HEK293 (cell line): Measurements from ENCODE around the gene MRPL47.

ENCODE experiments used
- CTCF ChIP-seq: fragments of 450-650 bp; formaldehyde crosslinking; IDR thresholded peaks from 2 replicates; pipeline ENCODE4 v1.5.1; 2016; ENCODE audit warnings: missing biosample characterization, missing genetic modification characterization
- KLF10 ChIP-seq: fragments of 450-650 bp; IDR thresholded peaks from 2 replicates; pipeline ENCODE4 v1.5.1; 2018; ENCODE audit warnings: missing biosample characterization, mild to moderate bottlenecking, missing genetic modification characterization
- MEIS1 ChIP-seq: sonication (generic); formaldehyde crosslinking; IDR thresholded peaks from 2 replicates; pipeline ENCODE4 v1.8.1; 2022; ENCODE audit warnings: missing genetic modification reagents, mild to moderate bottlenecking, borderline replicate concordance
- PRDM6 ChIP-seq: fragments of 450-650 bp; formaldehyde crosslinking; IDR thresholded peaks from 2 replicates; pipeline ENCODE4 v1.5.1; 2017; ENCODE audit warnings: missing biosample characterization, missing genetic modification characterization
- RBAK ChIP-seq: fragments of 450-650 bp; formaldehyde crosslinking; IDR thresholded peaks from 2 replicates; pipeline ENCODE4 v1.5.1; 2016; ENCODE audit warnings: missing biosample characterization, missing genetic modification characterization
- ZBTB17 ChIP-seq: fragments of 450-650 bp; formaldehyde crosslinking; IDR thresholded peaks from 2 replicates; pipeline ENCODE4 v1.5.1; 2016; ENCODE audit warnings: missing biosample characterization, missing genetic modification characterization
- ZNF140 ChIP-seq: fragments of 450-650 bp; formaldehyde crosslinking; IDR thresholded peaks from 2 replicates; pipeline ENCODE4 v1.5.1; 2016; ENCODE audit warnings: missing biosample characterization, missing genetic modification characterization
- ZNF169 ChIP-seq: fragments of 450-650 bp; formaldehyde crosslinking; IDR thresholded peaks from 2 replicates; pipeline ENCODE4 v1.5.1; 2016; ENCODE audit warnings: missing biosample characterization, missing genetic modification characterization
- ZNF239 ChIP-seq: fragments of 450-650 bp; formaldehyde crosslinking; IDR thresholded peaks from 2 replicates; pipeline ENCODE4 v1.5.1; 2016; ENCODE audit warnings: missing biosample characterization, missing genetic modification characterization
- ZNF302 ChIP-seq: fragments of 450-650 bp; formaldehyde crosslinking; IDR thresholded peaks from 2 replicates; pipeline ENCODE4 v1.5.1; 2016; ENCODE audit warnings: missing biosample characterization, missing genetic modification characterization, low read depth
- ZNF596 ChIP-seq: fragments of 450-650 bp; IDR thresholded peaks from 2 replicates; pipeline ENCODE4 v1.5.0; 2018; ENCODE audit warnings: missing biosample characterization, mild to moderate bottlenecking, missing genetic modification characterization, moderate library complexity
- ZNF707 ChIP-seq: fragments of 450-650 bp; formaldehyde crosslinking; IDR thresholded peaks from 2 replicates; pipeline ENCODE4 v1.5.1; 2016; ENCODE audit warnings: missing biosample characterization, missing genetic modification characterization
- ZSCAN4 ChIP-seq: fragments of 450-650 bp; formaldehyde crosslinking; IDR thresholded peaks from 2 replicates; pipeline ENCODE4 v1.5.1; 2017; ENCODE audit warnings: missing biosample characterization, missing genetic modification characterization
- TF ChIP-seq, protein P1 (sequence below): fragments of 450-650 bp; formaldehyde crosslinking; IDR thresholded peaks from 2 replicates; pipeline ENCODE4 v1.5.1; 2017; ENCODE audit warnings: missing biosample characterization, missing genetic modification characterization

- TF ChIP-seq ZNF140 (tag by site-specific recombination): no peak
- TF ChIP-seq ZNF169: no peak
- no peak for TF ChIP-seq CTCF
- no peak for TF ChIP-seq KLF10 (tag by site-specific recombination)
- TF ChIP-seq ZNF707 (tag by site-specific recombination): no peak
- TF ChIP-seq, protein P1, sequence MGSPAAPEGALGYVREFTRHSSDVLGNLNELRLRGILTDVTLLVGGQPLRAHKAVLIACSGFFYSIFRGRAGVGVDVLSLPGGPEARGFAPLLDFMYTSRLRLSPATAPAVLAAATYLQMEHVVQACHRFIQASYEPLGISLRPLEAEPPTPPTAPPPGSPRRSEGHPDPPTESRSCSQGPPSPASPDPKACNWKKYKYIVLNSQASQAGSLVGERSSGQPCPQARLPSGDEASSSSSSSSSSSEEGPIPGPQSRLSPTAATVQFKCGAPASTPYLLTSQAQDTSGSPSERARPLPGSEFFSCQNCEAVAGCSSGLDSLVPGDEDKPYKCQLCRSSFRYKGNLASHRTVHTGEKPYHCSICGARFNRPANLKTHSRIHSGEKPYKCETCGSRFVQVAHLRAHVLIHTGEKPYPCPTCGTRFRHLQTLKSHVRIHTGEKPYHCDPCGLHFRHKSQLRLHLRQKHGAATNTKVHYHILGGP (tag by site-specific recombination): no peak
- no peak for TF ChIP-seq ZNF302
- no peak for TF ChIP-seq ZNF596 (tag by site-specific recombination)
- TF ChIP-seq PRDM6 (tag by site-specific recombination): no peak
- no peak for TF ChIP-seq ZNF239
- no peak for TF ChIP-seq ZBTB17 (tag by site-specific recombination)
- TF ChIP-seq ZSCAN4 (tag by site-specific recombination): no peak
- TF ChIP-seq RBAK (tag by site-specific recombination): no peak
- no peak for TF ChIP-seq MEIS1 (CRISPR knock-in tag)
Observed at GRCh38 chr3:179558742-179559364, 45.6 kb downstream of the MRPL47 start.
